Uterus (tissue), 2 donors: ENCODE results near the gene CLEC18C.
"Not testable (repeated sequence)": the region's sequence is repeated elsewhere in the genome, so short reads cannot be mapped to it uniquely, and the experiment has no call there.

Source experiments
- CTCF ChIP-seq, 4 experiments: fragments of 200-600 bp in 2 of 4; fragments of 450-650 bp in 2 of 4; sonication (generic) in 2 of 4; IDR thresholded peaks; one replicate each; pipeline ENCODE4 v1.5.1; 2016 to 2019; ENCODE audit warnings: antibody characterized with exemption in 4 of 4, mild to moderate bottlenecking in 2 of 4, moderate library complexity in 1 of 4
- POLR2A ChIP-seq, 2 donors: fragments of 450-650 bp; IDR thresholded peaks; one replicate each; pipeline ENCODE4 v1.6.1; 2016; ENCODE audit warnings: antibody characterized with exemption in 2 of 2, mild to moderate bottlenecking in 1 of 2, moderate library complexity in 1 of 2

GRCh38 chr16:70136595-70136994 is 37.0 kb upstream of the CLEC18C start:
- not testable (repeated sequence) for TF ChIP-seq POLR2A, CTCF (IDR thresholded peaks at IDR 0.05)
